Activated T-helper 1 cell treated with Interleukin-2 at 50 U/mL for 16 hours (primary cell): ENCODE results near the gene EFCC1.
"Not testable (repeated sequence)": the region's sequence is repeated elsewhere in the genome, so short reads cannot be mapped to it uniquely, and the experiment has no call there.

Source experiments
- DNase-seq: peaks from one replicate; pipeline ENCODE4 v3.0.0-alpha.2; 2020; ENCODE audit warnings: low read depth

The EFCC1 gene

DNA sequence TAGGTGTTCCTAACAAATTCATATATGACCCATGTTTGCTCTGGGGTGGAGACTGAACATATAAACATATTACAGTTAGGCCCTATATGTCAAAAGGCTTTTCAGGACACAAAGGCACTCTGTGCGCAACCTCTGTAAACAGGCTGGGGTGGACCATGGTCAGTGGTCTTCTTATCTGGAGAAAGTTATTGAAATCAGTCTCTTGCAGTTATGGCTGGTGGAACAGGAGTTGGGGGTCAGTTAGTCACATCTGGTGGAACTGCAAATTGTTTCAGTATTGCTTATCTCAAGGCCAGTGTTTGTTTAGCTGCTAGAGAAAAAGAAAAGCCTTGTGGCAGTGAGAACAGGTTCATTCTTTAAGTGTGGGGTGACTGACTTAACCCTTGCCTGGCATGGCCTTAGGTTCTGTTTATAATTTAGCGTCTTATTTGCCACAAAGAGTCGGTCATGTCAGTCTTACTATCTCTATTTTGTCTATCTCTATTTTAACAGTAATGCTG is 53.6 kb downstream of the EFCC1 start:
- no peak for DNase-seq

DNA sequence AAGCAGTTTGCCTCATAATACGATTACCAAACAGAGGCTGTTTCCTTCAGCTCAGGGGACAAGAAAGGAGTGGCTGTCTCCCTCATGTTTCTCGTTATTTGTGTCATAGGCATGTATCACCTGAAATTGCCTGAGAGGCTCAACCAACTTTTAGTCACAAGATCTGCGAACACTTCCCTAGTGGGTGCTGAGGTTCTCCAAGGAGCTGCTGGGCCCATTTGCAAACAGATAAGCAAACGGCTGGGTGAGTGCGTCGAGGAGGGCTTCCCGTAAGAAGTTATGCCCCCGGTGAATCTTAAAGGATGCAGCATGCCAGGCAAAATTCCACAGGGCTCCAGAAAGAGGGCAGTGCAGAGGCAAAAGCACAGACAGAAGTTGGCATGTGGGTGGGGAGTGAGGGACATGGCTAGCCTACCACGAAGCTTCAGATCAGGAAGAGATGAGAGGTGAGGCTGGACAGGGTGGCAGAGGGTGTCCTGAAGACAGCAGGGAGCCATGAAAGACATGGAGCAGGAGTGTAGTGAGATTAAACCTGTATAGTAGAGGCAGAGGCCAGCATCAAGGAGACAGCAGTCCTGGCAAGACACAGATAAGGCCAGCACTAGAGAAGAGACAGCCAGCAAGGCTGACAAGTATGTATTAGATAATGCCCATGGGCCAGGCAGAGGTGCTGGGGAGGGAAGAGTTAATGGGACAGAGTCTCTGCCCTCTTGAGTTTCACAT is 55.5 kb downstream of the EFCC1 start:
- DNase-seq, result no peak

GRCh38 chr3:129057249-129057648 is 56.1 kb downstream of the EFCC1 start:
- DNase-seq, result no peak

DNA sequence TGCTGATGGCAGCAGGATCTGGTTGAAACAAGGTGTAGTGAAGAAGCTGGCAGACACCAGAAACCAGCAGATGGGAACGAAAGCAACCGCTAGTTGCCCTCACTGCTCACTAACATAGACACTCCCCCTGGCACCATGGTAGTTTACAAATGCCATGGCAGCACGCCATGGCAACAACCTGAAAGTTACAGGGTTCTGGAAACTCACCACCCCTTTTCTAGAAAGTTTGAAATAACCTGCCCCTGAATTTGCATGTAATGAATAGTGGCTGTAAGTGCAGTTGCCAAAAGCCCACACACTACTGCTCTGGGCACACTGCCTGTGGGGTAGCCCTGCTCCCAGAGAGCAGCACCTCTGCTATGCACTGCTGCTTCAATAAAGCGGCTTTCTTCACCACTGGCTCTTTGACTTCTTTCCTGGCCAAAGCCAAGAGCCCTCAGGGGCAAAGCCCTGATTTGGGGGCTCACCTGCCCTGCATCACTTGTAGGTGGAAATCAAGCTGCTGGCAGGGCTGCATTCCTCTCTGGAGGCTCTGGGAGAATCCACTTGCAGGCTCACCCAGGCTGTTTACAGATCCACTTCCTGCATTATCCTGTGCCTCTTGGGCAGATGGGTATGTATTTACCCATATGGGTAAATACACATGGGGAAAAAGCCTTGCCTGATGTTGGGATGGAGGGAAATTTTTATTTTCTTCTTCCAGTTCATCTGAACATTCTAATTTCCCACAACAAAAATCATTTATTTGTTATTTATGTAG is 57.5 kb downstream of the EFCC1 start:
- no peak for DNase-seq

- no peak for DNase-seq
Measured at GRCh38 chr3:129059311-129059958, 58.3 kb downstream of the EFCC1 start.

DNA sequence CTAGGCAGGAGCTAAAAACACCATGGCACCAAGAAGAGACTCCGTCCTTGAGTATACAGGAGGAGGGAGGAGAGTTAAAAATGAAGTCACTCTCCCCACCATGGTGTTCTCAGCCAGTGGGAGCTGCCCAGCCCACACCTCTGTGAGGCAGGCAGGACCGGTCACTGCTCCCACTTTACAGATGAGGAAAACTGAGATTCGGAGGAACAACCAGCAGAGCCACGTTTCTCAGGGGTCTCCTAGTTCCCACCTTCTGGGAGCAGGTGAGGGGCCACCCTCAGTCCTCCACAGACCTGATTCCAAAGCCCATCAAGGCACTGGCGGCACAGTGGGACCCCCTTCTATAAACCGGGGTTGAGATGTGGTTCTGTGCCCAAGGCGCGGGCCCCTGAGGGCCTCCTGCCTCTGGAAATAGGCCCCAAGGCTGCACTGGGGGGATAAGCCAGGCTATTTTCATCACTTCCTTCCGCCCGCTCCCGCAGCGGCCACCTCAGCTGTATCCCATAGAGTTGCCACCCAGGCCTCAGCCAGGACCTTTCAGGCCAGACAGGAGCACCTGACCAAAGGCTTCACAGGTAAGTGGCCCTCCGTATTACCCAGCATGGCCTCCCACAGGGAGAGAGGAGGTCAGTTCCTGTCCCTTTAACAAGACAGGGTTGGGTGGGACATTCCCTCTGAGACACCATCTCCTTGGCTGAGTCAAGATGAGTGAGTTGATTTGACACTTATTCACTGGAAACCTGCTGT is 59.3 kb downstream of the EFCC1 start, which contains the start of gene GP9:
Gene GP9, plus strand, starts transcription at position 504 of the 747 bp plus-strand sequence. CDS start 961 bp downstream, outside the sequence.
- DNase-seq, result no peak

DNA sequence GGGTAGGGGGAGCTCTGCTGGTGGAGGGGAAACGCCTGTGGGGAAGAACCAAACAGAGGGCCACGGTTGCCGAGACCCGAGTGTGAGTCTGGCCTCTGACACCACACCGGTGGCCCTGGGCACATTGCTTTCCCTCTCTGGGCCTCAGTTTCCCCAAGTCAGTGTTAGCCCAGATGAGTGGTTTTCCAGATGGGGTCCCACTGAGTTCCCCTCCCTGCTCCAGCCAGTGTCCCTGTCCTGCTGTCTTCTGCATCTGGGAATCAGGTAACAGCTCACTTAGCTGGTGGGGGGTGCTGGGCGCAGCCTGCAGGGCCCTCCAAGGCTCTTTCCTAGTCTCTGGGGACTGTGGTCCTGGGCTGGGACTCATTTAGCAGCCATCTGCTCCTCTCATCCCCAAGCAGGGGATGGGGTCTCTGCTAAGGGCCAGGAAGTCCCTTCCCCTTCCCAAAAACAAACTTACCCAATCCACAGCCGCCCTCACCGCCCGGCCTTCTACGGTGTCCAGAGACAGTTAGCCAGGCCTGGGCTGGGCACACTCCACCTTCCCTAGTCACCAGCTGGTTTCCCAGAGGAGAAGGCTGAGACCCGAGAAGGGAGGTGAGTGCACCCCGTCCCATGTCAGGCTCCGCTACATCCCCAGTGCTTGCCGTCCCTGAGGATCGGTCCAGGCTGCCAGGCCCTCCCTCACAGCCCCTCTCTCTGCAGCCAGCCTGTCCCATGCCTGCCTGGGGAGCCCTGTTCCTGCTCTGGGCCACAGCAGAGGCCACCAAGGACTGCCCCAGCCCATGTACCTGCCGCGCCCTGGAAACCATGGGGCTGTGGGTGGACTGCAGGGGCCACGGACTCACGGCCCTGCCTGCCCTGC is 60.2 kb downstream of the EFCC1 start:
- no peak for DNase-seq

DNA sequence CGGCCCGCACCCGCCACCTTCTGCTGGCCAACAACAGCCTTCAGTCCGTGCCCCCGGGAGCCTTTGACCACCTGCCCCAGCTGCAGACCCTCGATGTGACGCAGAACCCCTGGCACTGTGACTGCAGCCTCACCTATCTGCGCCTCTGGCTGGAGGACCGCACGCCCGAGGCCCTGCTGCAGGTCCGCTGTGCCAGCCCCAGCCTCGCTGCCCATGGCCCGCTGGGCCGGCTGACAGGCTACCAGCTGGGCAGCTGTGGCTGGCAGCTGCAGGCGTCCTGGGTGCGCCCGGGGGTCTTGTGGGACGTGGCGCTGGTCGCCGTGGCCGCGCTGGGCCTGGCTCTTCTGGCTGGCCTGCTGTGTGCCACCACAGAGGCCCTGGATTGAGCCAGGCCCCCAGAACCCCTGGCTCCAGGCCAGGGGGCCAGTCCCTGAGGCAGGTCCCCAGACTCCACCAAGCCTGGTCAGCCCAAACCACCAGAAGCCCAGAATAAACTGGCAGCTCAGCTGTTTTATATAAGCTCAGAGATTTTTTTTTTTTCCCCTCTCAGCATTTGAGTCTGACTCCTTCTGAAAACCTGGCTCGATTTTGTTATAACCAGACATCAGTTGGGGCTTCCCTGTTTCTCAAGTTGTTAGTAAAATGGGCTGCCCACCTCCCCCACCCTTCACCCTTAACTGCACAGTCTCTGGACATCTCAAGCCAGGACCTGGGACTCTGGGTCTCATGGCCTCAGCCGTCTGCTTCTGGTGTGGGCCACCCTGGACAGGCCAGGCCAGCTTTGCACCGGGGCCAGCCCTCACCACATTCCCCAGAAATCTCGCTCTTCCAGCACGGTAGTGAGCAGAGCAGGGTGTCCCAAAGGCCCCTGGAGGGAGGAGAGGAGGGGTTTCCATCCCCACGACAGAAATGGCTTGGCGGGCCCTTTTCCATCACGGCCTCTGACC is 61.1 kb downstream of the EFCC1 start:
- DNase-seq, result no peak

- no peak for DNase-seq
Measured at GRCh38 chr3:129063091-129063640, 62.1 kb downstream of the EFCC1 start.

DNA sequence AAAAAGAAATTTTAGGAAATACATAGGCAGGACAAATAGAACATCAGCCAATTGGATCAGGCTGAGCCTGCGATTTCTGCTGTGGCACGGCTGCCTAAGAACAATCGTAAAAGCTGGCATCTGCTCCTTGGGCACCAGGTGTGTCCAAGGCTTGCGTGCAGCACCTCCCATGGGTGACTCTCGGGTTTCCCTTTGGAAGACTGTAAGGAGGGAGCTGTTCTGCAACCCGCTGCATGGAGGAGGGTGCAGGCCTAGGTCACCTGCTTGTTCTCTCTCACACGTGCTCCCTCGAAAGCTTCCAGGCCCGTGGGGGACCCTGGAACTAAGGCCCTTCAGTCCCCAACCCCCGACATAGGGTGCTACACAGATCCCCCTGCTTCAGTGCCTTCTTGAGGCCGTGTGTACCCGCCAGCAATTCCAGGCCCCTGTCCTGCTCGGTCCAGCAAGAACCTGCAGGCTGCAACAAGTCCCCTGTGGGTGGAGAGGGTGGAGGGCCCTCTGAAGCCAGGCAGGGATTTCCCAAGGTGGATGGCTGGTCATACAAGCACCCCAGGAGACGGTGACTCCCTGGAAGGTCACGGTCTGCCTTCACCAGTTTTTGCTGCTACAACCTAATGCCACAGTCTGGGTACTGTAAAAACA is 62.9 kb downstream of the EFCC1 start:
- no peak for DNase-seq

GRCh38 chr3:129065016-129065719 is 64.1 kb downstream of the EFCC1 start:
- DNase-seq, result no peak

DNA sequence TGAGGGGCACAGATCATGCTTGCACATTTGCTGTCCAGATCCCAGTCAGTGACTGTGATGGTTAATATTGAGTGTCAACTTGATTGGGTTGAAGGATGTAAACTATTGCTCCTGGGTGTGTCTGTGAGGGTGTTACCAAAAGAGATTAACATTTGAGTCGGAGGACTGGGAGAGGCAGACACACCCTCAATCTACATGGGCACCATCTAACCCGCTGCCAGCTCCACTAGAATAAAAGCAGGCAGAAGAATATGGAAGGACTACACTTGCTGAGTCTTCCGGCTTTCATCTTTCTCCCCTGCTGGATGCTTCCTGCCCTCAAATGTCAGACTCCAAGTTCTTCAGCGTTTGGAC is 64.6 kb downstream of the EFCC1 start:
- DNase-seq, result no peak

GRCh38 chr3:129067719-129068118 is 66.6 kb downstream of the EFCC1 start:
- DNase-seq, result not testable (repeated sequence)

GRCh38 chr3:129068291-129068886 is 67.3 kb downstream of the EFCC1 start:
- DNase-seq, result no peak

GRCh38 chr3:129069313-129070085 is 68.4 kb downstream of the EFCC1 start:
- DNase-seq, result not testable (repeated sequence)

GRCh38 chr3:129070086-129070885 is 69.2 kb downstream of the EFCC1 start:
- no peak for DNase-seq
